Eye (tissue), 1 donor: ENCODE measurements around the gene ZBTB5.
"Not testable (repeated sequence)": the region's sequence is repeated elsewhere in the genome, so short reads cannot be mapped to it uniquely, and the experiment has no call there.

ENCODE experiments used
- DNase-seq: peaks from one replicate; pipeline ENCODE4 v3.0.0-alpha.2; 2015

Gene ZBTB5

GRCh38 chr9:37486256-37486615 is 21.0 kb upstream of the ZBTB5 start:
- DNase-seq: no peak

- DNase-seq: peak; percentile 95
These were observed 20.4 kb upstream of the ZBTB5 start, which contains the start of gene POLR1E for GRCh38 chr9:37485389-37486255. Gene POLR1E (plus strand): TSS chr9:37485948. CDS start chr9:37486048, 100 bp downstream.

- DNase-seq: no peak
These were observed 15.5 kb upstream of the ZBTB5 start for GRCh38 chr9:37480759-37481158.

- not testable (repeated sequence) for DNase-seq
These were observed 12.9 kb upstream of the ZBTB5 start for GRCh38 chr9:37477987-37478619.

GRCh38 chr9:37477443-37477842 is 12.2 kb upstream of the ZBTB5 start:
- not testable (repeated sequence) for DNase-seq

- no peak for DNase-seq
These were observed 11.7 kb upstream of the ZBTB5 start for GRCh38 chr9:37476930-37477329.

GRCh38 chr9:37474438-37474837 is 9.2 kb upstream of the ZBTB5 start:
- no peak for DNase-seq

- DNase-seq: not testable (repeated sequence)
These were observed 8.7 kb upstream of the ZBTB5 start for GRCh38 chr9:37473982-37474381.

GRCh38 chr9:37471942-37472684 is 6.9 kb upstream of the ZBTB5 start:
- DNase-seq: peak; percentile 72

GRCh38 chr9:37468620-37469019 is 3.4 kb upstream of the ZBTB5 start:
- DNase-seq: no peak

- DNase-seq: not testable (repeated sequence)
These were observed 2.3 kb upstream of the ZBTB5 start for GRCh38 chr9:37467530-37467929.

- DNase-seq: peak; percentile 82
These were observed 923 bp upstream of the ZBTB5 start for GRCh38 chr9:37466037-37466709.

- DNase-seq: no peak
These were observed 613 bp downstream of the ZBTB5 start for GRCh38 chr9:37464426-37465248.

- no peak for DNase-seq
These were observed 1.2 kb downstream of the ZBTB5 start for GRCh38 chr9:37464006-37464405.

- no peak for DNase-seq
These were observed 8.4 kb downstream of the ZBTB5 start for GRCh38 chr9:37456817-37457216.

GRCh38 chr9:37455884-37456647 is 9.2 kb downstream of the ZBTB5 start:
- no peak for DNase-seq

- no peak for DNase-seq
These were observed 11.0 kb downstream of the ZBTB5 start for GRCh38 chr9:37454238-37454637.

GRCh38 chr9:37453827-37454226 is 11.4 kb downstream of the ZBTB5 start:
- DNase-seq: no peak

GRCh38 chr9:37452611-37453010 is 12.6 kb downstream of the ZBTB5 start:
- no peak for DNase-seq

- no peak for DNase-seq
These were observed 13.6 kb downstream of the ZBTB5 start for GRCh38 chr9:37451628-37452027.
